ENCODE data around the gene GLG1.
"Not testable (repeated sequence)": the region's sequence is repeated elsewhere in the genome, so short reads cannot be mapped to it uniquely, and the experiment has no call there.

Gene GLG1

DNA sequence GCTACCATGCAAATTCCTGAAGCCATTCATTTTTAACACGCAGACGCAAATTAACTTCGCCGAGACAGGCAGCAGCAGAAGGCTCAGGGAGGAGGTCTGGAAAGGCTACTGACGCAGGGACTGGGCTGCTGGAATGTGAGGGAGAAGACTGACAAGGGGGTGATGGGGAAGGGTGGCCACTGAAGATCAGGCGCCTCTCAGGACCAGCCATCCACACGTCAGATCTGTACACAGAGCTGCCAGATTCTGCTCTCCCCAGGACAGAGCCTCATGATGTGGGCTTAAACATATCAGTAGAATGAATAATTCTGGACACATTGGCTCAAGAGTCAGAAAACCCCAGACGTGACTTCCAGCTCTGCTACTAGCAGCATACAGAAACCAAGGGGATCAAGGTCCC, 160.0 kb downstream of the GLG1 start:
- TF ChIP-seq SPI1 (IDR thresholded peaks at IDR 0.05; ENCODE audit: borderline replicate concordance, low read depth) (no peak), POLR2AphosphoS5 (IDR thresholded peaks at IDR 0.05; ENCODE audit: low read depth) (no peak), GABPA (IDR thresholded peaks at IDR 0.05; ENCODE audit: low read depth) (no peak)
- TF ChIP-seq, protein P1, sequence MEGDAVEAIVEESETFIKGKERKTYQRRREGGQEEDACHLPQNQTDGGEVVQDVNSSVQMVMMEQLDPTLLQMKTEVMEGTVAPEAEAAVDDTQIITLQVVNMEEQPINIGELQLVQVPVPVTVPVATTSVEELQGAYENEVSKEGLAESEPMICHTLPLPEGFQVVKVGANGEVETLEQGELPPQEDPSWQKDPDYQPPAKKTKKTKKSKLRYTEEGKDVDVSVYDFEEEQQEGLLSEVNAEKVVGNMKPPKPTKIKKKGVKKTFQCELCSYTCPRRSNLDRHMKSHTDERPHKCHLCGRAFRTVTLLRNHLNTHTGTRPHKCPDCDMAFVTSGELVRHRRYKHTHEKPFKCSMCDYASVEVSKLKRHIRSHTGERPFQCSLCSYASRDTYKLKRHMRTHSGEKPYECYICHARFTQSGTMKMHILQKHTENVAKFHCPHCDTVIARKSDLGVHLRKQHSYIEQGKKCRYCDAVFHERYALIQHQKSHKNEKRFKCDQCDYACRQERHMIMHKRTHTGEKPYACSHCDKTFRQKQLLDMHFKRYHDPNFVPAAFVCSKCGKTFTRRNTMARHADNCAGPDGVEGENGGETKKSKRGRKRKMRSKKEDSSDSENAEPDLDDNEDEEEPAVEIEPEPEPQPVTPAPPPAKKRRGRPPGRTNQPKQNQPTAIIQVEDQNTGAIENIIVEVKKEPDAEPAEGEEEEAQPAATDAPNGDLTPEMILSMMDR (IDR thresholded peaks at IDR 0.05; ENCODE audit: insufficient read depth, low read length) = no peak
- TF ChIP-seq, protein P2, sequence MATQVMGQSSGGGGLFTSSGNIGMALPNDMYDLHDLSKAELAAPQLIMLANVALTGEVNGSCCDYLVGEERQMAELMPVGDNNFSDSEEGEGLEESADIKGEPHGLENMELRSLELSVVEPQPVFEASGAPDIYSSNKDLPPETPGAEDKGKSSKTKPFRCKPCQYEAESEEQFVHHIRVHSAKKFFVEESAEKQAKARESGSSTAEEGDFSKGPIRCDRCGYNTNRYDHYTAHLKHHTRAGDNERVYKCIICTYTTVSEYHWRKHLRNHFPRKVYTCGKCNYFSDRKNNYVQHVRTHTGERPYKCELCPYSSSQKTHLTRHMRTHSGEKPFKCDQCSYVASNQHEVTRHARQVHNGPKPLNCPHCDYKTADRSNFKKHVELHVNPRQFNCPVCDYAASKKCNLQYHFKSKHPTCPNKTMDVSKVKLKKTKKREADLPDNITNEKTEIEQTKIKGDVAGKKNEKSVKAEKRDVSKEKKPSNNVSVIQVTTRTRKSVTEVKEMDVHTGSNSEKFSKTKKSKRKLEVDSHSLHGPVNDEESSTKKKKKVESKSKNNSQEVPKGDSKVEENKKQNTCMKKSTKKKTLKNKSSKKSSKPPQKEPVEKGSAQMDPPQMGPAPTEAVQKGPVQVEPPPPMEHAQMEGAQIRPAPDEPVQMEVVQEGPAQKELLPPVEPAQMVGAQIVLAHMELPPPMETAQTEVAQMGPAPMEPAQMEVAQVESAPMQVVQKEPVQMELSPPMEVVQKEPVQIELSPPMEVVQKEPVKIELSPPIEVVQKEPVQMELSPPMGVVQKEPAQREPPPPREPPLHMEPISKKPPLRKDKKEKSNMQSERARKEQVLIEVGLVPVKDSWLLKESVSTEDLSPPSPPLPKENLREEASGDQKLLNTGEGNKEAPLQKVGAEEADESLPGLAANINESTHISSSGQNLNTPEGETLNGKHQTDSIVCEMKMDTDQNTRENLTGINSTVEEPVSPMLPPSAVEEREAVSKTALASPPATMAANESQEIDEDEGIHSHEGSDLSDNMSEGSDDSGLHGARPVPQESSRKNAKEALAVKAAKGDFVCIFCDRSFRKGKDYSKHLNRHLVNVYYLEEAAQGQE (IDR thresholded peaks at IDR 0.05; ENCODE audit: insufficient replicate concordance, low read depth) = no peak
- Histone ChIP-seq H3K27me3 (ENCODE audit: insufficient read depth, poor library complexity, severe bottlenecking) (no peaks in the 10 kb centered on the region), H3K4me3 (replicated peaks; ENCODE audit: insufficient read depth, low read length) (no peak overlapping the region), H3K27ac (replicated peaks) (no peak overlapping the region)
- DNase-seq (ENCODE audit: low read depth in 1 of 2, low spot score in 1 of 2) = no peak

DNA sequence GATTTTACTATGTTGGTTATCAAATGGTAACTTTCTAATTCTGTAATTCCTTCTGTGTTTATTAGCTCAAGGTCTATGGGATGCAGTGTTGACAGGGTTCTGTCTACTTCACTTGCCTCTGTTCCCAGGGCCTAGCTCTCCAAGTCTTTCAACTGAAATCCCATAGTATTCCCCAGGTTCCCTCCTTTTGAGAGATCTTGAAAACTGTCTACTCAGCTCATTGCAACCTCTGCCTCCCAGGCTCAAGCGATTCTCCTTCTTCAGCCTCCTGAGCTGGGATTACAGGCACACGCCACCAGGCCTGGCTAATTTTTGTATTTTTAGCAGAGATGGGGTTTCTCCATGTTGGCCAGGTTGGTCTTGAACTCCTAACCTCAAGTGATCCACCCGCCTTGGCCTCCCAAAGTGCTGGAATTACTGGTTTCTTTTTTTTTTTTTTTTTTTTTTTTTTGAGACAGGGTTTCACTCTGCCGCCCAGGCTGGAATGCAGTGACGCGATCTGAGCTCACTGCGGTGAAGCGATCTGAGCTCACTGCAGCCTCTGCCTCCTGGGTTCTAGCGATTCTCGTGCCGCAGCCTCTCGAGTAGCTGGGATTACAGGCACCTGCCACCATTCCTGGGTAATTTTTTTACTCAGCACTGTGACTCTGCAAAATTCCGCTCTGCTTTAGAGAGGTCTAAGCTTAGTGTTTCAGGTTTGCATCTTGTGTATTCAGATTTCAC, 163.1 kb downstream of the GLG1 start:
- H3K27me3 ChIP-seq (ENCODE audit: insufficient read depth, poor library complexity, severe bottlenecking); H3K4me3 ChIP-seq (replicated peaks; ENCODE audit: insufficient read depth, low read length); DNase-seq (ENCODE audit: low read depth in 1 of 2, low spot score in 1 of 2); H3K27ac ChIP-seq (replicated peaks): not testable (repeated sequence)

DNA sequence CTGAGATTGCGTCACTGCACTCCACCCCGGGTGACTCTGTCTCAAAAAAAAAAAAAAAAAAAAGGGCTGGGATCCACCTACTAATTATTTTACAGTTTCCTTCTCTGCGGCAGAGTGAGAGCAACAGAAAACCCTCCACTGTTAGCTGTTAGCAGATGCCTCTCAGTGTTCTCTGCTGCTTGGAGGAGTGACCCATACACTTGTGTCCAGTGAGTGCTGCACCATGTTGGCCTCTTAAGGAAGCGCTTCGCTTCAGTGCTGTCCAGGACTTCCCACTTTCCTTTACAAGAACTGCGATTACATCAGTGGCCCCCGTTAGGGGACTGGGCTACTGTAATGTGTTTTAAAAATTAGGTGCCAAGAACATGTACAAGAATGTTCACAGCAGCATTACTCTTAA, 167.2 kb downstream of the GLG1 start:
- Histone ChIP-seq H3K4me3 (replicated peaks; ENCODE audit: insufficient read depth, low read length) (no peak overlapping the region), H3K27me3 (ENCODE audit: insufficient read depth, poor library complexity, severe bottlenecking) (no peaks in the 10 kb centered on the region), H3K27ac (replicated peaks) (no peak overlapping the region)
- DNase-seq (ENCODE audit: low read depth in 1 of 2, low spot score in 1 of 2) = no peak
- TF ChIP-seq GABPA (IDR thresholded peaks at IDR 0.05; ENCODE audit: low read depth) (no peak), POLR2AphosphoS5 (IDR thresholded peaks at IDR 0.05; ENCODE audit: low read depth) (no peak), SPI1 (IDR thresholded peaks at IDR 0.05; ENCODE audit: borderline replicate concordance, low read depth) (no peak)
- TF ChIP-seq, protein P2 (IDR thresholded peaks at IDR 0.05; ENCODE audit: insufficient replicate concordance, low read depth) = no peak
- TF ChIP-seq, protein P1 (IDR thresholded peaks at IDR 0.05; ENCODE audit: insufficient read depth, low read length) = no peak

DNA sequence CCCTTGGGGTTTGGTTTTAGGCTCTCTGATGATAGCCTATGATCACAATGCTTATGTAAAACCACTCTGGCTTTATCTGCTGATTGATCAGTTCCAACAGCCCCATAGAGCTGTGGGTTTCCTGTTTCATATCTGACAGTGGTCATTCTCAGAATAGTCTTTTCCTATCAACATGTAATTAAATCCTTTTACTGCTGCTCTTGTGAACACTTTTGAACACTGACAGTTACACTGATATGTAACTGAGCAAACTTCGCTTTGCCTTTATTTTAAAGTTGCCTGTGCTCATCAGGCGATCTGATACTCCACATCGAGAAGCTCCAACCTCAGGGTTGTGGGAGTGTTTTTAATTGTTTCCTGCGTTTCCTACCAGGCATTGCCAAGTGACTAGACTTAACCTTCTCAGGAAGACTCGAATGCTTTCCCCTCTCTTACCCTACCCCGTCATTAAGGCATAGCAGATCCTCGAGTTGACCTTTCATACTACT, 168.4 kb downstream of the GLG1 start:
- Histone ChIP-seq H3K27me3 (ENCODE audit: insufficient read depth, poor library complexity, severe bottlenecking) (no peaks in the 10 kb centered on the region), H3K27ac (replicated peaks) (no peak overlapping the region), H3K4me3 (replicated peaks; ENCODE audit: insufficient read depth, low read length) (no peak overlapping the region)
- TF ChIP-seq SPI1 (IDR thresholded peaks at IDR 0.05; ENCODE audit: borderline replicate concordance, low read depth) (no peak), POLR2AphosphoS5 (IDR thresholded peaks at IDR 0.05; ENCODE audit: low read depth) (no peak; the same call in 1 of the 2 replicates), GABPA (IDR thresholded peaks at IDR 0.05; ENCODE audit: low read depth) (no peak)
- TF ChIP-seq, protein P2 (IDR thresholded peaks at IDR 0.05; ENCODE audit: insufficient replicate concordance, low read depth) = no peak
- TF ChIP-seq, protein P1 (IDR thresholded peaks at IDR 0.05; ENCODE audit: insufficient read depth, low read length) = no peak
- DNase-seq (ENCODE audit: low read depth in 1 of 2, low spot score in 1 of 2) = no peak
